Measurements from ENCODE around the gene ZNF780A. TPM values are rescaled to one million over a fixed set of nuclear protein-coding genes. Genes with fewer than 3 reads are reported as not detected.
"Not testable (repeated sequence)": the region's sequence is repeated elsewhere in the genome, so short reads cannot be mapped to it uniquely, and the experiment has no call there.

The ZNF780A gene
- polyA plus RNA-seq, 10 donors, result 6.7 to 10.4 (median 8.4) TPM

- no peak for DNase-seq
Observed at GRCh38 chr19:40088299-40089047, 2.3 kb downstream of the ZNF780A start.

- no peak for DNase-seq
Observed at GRCh38 chr19:40084948-40085347, 5.8 kb downstream of the ZNF780A start.

GRCh38 chr19:40081411-40081810 is 9.3 kb downstream of the ZNF780A start:
- no peak for DNase-seq

GRCh38 chr19:40080289-40080688 is 10.5 kb downstream of the ZNF780A start:
- no peak for DNase-seq

- no peak for DNase-seq
Observed at GRCh38 chr19:40078377-40078776, 12.4 kb downstream of the ZNF780A start.

GRCh38 chr19:40070058-40070457 is 20.7 kb downstream of the ZNF780A start:
- no peak for DNase-seq

- no peak for DNase-seq
Observed at GRCh38 chr19:40059624-40060023, 31.1 kb downstream of the ZNF780A start.

- DNase-seq, result no peak
Observed at GRCh38 chr19:40057166-40057565, 33.6 kb downstream of the ZNF780A start.

- no peak for DNase-seq
Observed at GRCh38 chr19:40056505-40056904, 34.2 kb downstream of the ZNF780A start.

- DNase-seq, result peak; percentile 40 to 86 (median 60)
Observed at GRCh38 chr19:40055832-40056504, 34.8 kb downstream of the ZNF780A start, which contains the start of gene ZNF780B. ZNF780B (minus strand) TSS chr19:40056231; CDS start chr19:40050332, 5,899 bp downstream.

- no peak for DNase-seq
Observed at GRCh38 chr19:40055049-40055448, 35.7 kb downstream of the ZNF780A start.

- no peak for DNase-seq
Observed at GRCh38 chr19:40054632-40055031, 36.1 kb downstream of the ZNF780A start.

- DNase-seq, result no peak
Observed at GRCh38 chr19:40053491-40053890, 37.3 kb downstream of the ZNF780A start.

- not testable (repeated sequence) for DNase-seq
Observed at GRCh38 chr19:40041718-40042117, 49.0 kb downstream of the ZNF780A start.

GRCh38 chr19:40038047-40038446 is 52.7 kb downstream of the ZNF780A start:
- DNase-seq, result not testable (repeated sequence)

GRCh38 chr19:40035996-40036395 is 54.7 kb downstream of the ZNF780A start:
- DNase-seq, result no peak

GRCh38 chr19:40033989-40034560 is 56.7 kb downstream of the ZNF780A start:
- DNase-seq, result no peak

- no peak for DNase-seq
Observed at GRCh38 chr19:40026597-40026970, 64.2 kb downstream of the ZNF780A start.

- no peak for DNase-seq
Observed at GRCh38 chr19:40025938-40026596, 64.7 kb downstream of the ZNF780A start.

GRCh38 chr19:40023969-40024368 is 66.8 kb downstream of the ZNF780A start:
- DNase-seq, result no peak

All from muscle of back (tissue), 11 donors.